Measurements from ENCODE around the gene GTPBP3. TPM values are rescaled to one million over a fixed set of nuclear protein-coding genes. Genes with fewer than 3 reads are reported as not detected.

The GTPBP3 gene
- total RNA-seq, 1 experiment from 2014 or later = 73.0 TPM

DNA sequence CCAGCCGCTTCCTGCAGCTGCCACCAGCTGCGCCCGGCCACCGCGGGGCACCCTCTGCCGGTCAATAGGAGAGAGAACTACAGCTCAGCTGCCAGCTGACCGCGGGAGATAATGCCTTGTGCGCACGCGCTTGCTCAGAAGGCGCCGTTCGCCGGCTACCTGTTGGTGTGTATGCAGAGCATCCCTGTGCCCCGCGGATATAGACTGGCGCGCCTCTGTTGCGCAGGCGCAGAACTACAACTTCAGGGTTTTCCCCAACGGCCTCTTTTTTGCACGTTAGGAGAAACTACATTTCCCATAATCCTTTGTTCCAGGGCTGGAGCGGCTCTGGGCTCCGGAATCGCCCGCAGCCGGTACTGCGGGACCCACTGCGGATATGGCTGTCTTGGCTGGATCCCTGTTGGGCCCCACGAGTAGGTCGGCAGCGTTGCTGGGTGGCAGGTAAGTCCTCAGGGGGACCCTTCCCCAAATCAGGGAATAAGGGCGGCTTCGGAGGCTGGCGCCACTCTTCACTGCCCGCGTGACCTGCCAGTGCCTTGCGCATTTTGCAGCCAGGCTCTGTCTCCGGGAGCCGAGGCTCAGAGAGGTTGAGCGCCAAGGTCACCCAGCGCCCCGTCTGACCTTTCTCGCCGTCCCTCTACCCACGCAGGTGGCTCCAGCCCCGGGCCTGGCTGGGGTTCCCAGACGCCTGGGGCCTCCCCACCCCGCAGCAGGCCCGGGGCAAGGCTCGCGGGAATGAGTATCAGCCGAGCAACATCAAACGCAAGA lies 31.7 kb upstream of the GTPBP3 start, which contains the start of gene MRPL34 (continued):
- TF ChIP-seq, protein P1, sequence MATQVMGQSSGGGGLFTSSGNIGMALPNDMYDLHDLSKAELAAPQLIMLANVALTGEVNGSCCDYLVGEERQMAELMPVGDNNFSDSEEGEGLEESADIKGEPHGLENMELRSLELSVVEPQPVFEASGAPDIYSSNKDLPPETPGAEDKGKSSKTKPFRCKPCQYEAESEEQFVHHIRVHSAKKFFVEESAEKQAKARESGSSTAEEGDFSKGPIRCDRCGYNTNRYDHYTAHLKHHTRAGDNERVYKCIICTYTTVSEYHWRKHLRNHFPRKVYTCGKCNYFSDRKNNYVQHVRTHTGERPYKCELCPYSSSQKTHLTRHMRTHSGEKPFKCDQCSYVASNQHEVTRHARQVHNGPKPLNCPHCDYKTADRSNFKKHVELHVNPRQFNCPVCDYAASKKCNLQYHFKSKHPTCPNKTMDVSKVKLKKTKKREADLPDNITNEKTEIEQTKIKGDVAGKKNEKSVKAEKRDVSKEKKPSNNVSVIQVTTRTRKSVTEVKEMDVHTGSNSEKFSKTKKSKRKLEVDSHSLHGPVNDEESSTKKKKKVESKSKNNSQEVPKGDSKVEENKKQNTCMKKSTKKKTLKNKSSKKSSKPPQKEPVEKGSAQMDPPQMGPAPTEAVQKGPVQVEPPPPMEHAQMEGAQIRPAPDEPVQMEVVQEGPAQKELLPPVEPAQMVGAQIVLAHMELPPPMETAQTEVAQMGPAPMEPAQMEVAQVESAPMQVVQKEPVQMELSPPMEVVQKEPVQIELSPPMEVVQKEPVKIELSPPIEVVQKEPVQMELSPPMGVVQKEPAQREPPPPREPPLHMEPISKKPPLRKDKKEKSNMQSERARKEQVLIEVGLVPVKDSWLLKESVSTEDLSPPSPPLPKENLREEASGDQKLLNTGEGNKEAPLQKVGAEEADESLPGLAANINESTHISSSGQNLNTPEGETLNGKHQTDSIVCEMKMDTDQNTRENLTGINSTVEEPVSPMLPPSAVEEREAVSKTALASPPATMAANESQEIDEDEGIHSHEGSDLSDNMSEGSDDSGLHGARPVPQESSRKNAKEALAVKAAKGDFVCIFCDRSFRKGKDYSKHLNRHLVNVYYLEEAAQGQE (IDR thresholded peaks at IDR 0.05; ENCODE audit: low read depth) = no peak
- TF ChIP-seq EGR1 (IDR thresholded peaks at IDR 0.05; ENCODE audit: low read depth) (0 out of 2 replicates have a peak, but pooled peaks have one; percentile 50), POLR2AphosphoS5 (IDR thresholded peaks at IDR 0.05; ENCODE audit: low read depth, low read length) (peak; percentile 77), POLR2A (IDR thresholded peaks at IDR 0.05; ENCODE audit: borderline replicate concordance, extremely low read depth, insufficient read depth, insufficient read length) (peak; percentile 51)

DNA sequence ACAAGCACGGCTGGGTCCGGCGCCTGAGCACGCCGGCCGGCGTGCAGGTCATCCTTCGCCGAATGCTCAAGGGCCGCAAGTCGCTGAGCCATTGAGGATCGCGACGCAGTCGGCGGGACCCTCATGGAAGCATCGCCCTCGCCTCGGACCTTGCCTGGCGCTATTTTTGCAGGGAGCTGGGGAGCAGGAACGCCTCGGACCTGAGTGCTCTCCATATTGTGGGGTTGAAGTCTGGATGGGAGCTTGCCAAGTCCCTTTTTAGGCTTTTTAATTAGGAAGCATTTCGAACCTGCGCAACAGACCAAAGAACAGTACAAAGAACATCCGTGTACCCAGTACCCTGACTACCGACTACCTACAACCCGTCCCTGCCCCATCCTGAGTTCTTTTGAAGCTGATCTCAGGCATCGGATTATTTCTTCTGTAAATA lies 31.1 kb upstream of the GTPBP3 start:
- ChIA-PET CTCF (interaction anchor here (0.5 to 1.6 kb wide), 3 partner anchors 27 to 80 kb away, joined by 3 to 5 read pairs (median 3); no protein-coding TSS in a partner anchor), POLR2A (interaction anchor here (0.9 to 1.6 kb wide), 3 partner anchors 11 to 26 kb away, joined by 3 to 5 read pairs (median 3); no protein-coding TSS in a partner anchor), RAD21 (ENCODE audit: low non-redundant PET in 1 of 2, low total read pairs in 2 of 2, uncharacterized antibody in 2 of 2, unreplicated experiment in 2 of 2) (no interaction called here)
- Histone ChIP-seq H2AFZ (ENCODE audit: low read depth, low read length, poor library complexity, severe bottlenecking) (no peak overlapping the region), H3K79me2 (ENCODE audit: insufficient read depth, low read length) (peaks cover 32% of the 10 kb centered on the region), H3K9me2 (ENCODE audit: insufficient read depth) (no peaks in the 10 kb centered on the region), H4K20me1 (ENCODE audit: insufficient read depth) (no peaks in the 10 kb centered on the region), H3K27me3 (ENCODE audit: insufficient read depth, low read length) (no peaks in the 10 kb centered on the region), H3K4me3 (replicated peaks in 1 of 2; ENCODE audit: low read depth in 1 of 2, low read length in 2 of 2) (peak overlapping the region; percentile 81 to 85), H3K36me3 (ENCODE audit: control insufficient read depth in 1 of 2, insufficient read depth in 2 of 2, low read length in 2 of 2) (no peaks in the 10 kb centered on the region), H3K4me1 (ENCODE audit: control insufficient read depth in 1 of 2, insufficient read depth in 2 of 2, low read length in 2 of 2) (peaks cover 46 to 72% of the 10 kb centered on the region in 2 experiments), H3K9me3 (ENCODE audit: control insufficient read depth in 1 of 2, insufficient read depth in 1 of 2, low read depth in 1 of 2, low read length in 2 of 2) (no peaks in the 10 kb centered on the region), H3K4me2 (ENCODE audit: low read length) (peak overlapping the region; percentile 97), H3K9ac (ENCODE audit: low read length) (peak overlapping the region; percentile 96), H3K27ac (ENCODE audit: low read depth, low read length) (peak overlapping the region; percentile 92)
- no TSS peak for BruUV-seq (replicated peaks)
- no peak for DNase-seq (ENCODE audit: low read depth, low spot score)
- ATAC-seq = no peak
- intact Hi-C loops (cut with micrococcal nuclease) = no loop called here
- TF ChIP-seq SIN3A (IDR thresholded peaks at IDR 0.05; ENCODE audit: low read depth) (no peak), SP1 (IDR thresholded peaks at IDR 0.05; ENCODE audit: low read depth) (no peak; the same call in 1 of the 2 replicates), POLR2AphosphoS5 (IDR thresholded peaks at IDR 0.05; ENCODE audit: low read depth, low read length) (no peak), CEBPB (IDR thresholded peaks at IDR 0.05; ENCODE audit: low read depth) (no peak), EZH2 (IDR thresholded peaks at IDR 0.05) (no peak), MAX (IDR thresholded peaks at IDR 0.05) (peak; percentile 54), YY1 (IDR thresholded peaks at IDR 0.05; ENCODE audit: extremely low read depth, insufficient replicate concordance, low read depth, low read length) (no peak), ZNF274 (IDR thresholded peaks at IDR 0.05; ENCODE audit: low read depth, low read length) (no peak), FOSL1 (IDR thresholded peaks at IDR 0.05; ENCODE audit: low read depth) (no peak), ELF1 (IDR thresholded peaks at IDR 0.05; ENCODE audit: borderline replicate concordance, low read depth) (no peak), ZFX (IDR thresholded peaks at IDR 0.05) (peak; percentile 58), SRF (IDR thresholded peaks at IDR 0.05; ENCODE audit: low read depth) (no peak), ATF3 (IDR thresholded peaks at IDR 0.05) (no peak), JUND (IDR thresholded peaks at IDR 0.05) (no peak)
